H1 (cell line): Measurements from ENCODE around the gene ACAD10. TPM values are rescaled to one million over a fixed set of nuclear protein-coding genes. Genes with fewer than 3 reads are reported as not detected.

Source experiments
- CTCF ChIA-PET: fragments of 300-600 bp; sonication (Branson Sonifier 250); formaldehyde crosslinking; loops from one replicate; lab custom pipeline; 2021; ENCODE audit not compliant: partially characterized antibody; lab: Charles Lee
- POLR2A ChIA-PET: fragments of 300-600 bp; sonication (Branson Sonifier 250); formaldehyde crosslinking; loops from one replicate; lab custom pipeline; 2021; ENCODE audit warnings: inconsistent platforms; ENCODE audit not compliant: partially characterized antibody; lab: Charles Lee
- DNase-seq, 2 experiments: peaks; one replicate each; pipeline versions ENCODE4 v3.0.0 to v3.0.0-alpha.2; 2010 to 2022; ENCODE audit warnings: low spot score in 2 of 2, low read depth in 1 of 2, mixed read lengths in 1 of 2
- FAIRE-seq: peaks from 2 replicates; lab custom pipeline; 2011; peaks lifted over from hg19 to GRCh38; lab: Jason Lieb, UNC
- H2AFZ ChIP-seq: 2 replicates; pipeline ENCODE4 v1.8.1; 2012; ENCODE audit warnings: low read length, inconsistent platforms
- H2AK5ac ChIP-seq: 2 replicates; pipeline ENCODE4 v1.6.1; 2013; ENCODE audit warnings: low read depth, low read length
- H2BK120ac ChIP-seq: replicated peaks from 2 replicates; pipeline ENCODE3; 2013; ENCODE audit warnings: low read depth, low read length, inconsistent platforms
- H2BK12ac ChIP-seq: 2 replicates; pipeline ENCODE4 v1.6.1; 2013; ENCODE audit warnings: low read depth, low read length
- H2BK15ac ChIP-seq: 2 replicates; pipeline ENCODE4 v1.6.1; 2013; ENCODE audit warnings: low read length
- H2BK20ac ChIP-seq: 2 replicates; pipeline ENCODE4 v1.6.1; 2013; ENCODE audit warnings: low read length
- H2BK5ac ChIP-seq: 2 replicates; pipeline ENCODE4 v1.6.1; 2013; ENCODE audit warnings: low read depth, low read length
- H3K14ac ChIP-seq: 2 replicates; pipeline ENCODE4 v1.6.1; 2013; ENCODE audit warnings: inconsistent platforms; ENCODE audit not compliant: insufficient read length
- H3K18ac ChIP-seq: 2 replicates; pipeline ENCODE4 v1.6.1; 2013; ENCODE audit warnings: low read length; ENCODE audit errors: extremely low read depth
- H3K23ac ChIP-seq: 2 replicates; pipeline ENCODE4 v1.6.1; 2013; ENCODE audit warnings: inconsistent platforms; ENCODE audit not compliant: insufficient read length
- H3K23me2 ChIP-seq: 2 replicates; pipeline ENCODE4 v1.6.1; 2013; ENCODE audit warnings: low read depth, low read length
- H3K27ac ChIP-seq: 2 replicates; pipeline ENCODE4 v1.6.1; 2011; ENCODE audit warnings: low read depth, low read length, inconsistent platforms
- H3K27me3 ChIP-seq, 4 experiments: replicated peaks in 1 of 4; 1 replicate in 1 of 4; 2 replicates in 3 of 4; pipeline versions ENCODE4 v1.6.1 to v1.8.1; 2011 to 2013; ENCODE audit warnings: low read length in 3 of 4, mild to moderate bottlenecking in 3 of 4, inconsistent platforms in 2 of 4, mixed read lengths in 2 of 4, moderate library complexity in 1 of 4; ENCODE audit not compliant: control insufficient read depth in 3 of 4, insufficient read depth in 3 of 4; ENCODE audit errors: extremely low read depth in 1 of 4
- H3K36me3 ChIP-seq, 4 experiments: 2 replicates each; pipeline versions ENCODE4 v1.6.1 to v1.8.1; 2011 to 2013; ENCODE audit warnings: mild to moderate bottlenecking in 4 of 4, low read length in 3 of 4, moderate library complexity in 2 of 4, control low read depth in 1 of 4, inconsistent platforms in 1 of 4; ENCODE audit not compliant: insufficient read depth in 4 of 4, control insufficient read depth in 2 of 4
- H3K4ac ChIP-seq: replicated peaks from 2 replicates; pipeline ENCODE3; 2013; ENCODE audit warnings: low read length, low read depth, mixed read lengths, inconsistent platforms; ENCODE audit not compliant: insufficient read length
- H3K4me1 ChIP-seq, 4 experiments: replicated peaks in 1 of 4; 1 replicate in 1 of 4; 2 replicates in 3 of 4; pipeline versions ENCODE4 v1.6.1 to v1.8.1; 2011 to 2013; ENCODE audit warnings: low read length in 3 of 4, inconsistent platforms in 2 of 4, mixed read lengths in 1 of 4; ENCODE audit not compliant: insufficient read depth in 4 of 4, control insufficient read depth in 3 of 4
- H3K4me2 ChIP-seq, 2 experiments: 2 replicates each; pipeline versions ENCODE4 v1.6.1 to v1.8.1; 2011 to 2013; ENCODE audit warnings: low read depth in 2 of 2, low read length in 2 of 2, control low read depth in 1 of 2, inconsistent platforms in 1 of 2, mild to moderate bottlenecking in 1 of 2; ENCODE audit not compliant: insufficient read depth in 1 of 2
- H3K4me3 ChIP-seq, 4 experiments: fragments of 200-600, 300-600 bp in 1 of 4; sonication (generic), shearing (Covaris generic), sonication (Bioruptor Twin) in 1 of 4; 2 replicates each; pipeline versions ENCODE4 v1.5.1 to v1.8.1; 2011 to 2016; ENCODE audit warnings: low read length in 4 of 4, low read depth in 3 of 4, control low read depth in 2 of 4, inconsistent platforms in 2 of 4, mild to moderate bottlenecking in 2 of 4, mixed read lengths in 1 of 4, moderate library complexity in 1 of 4; ENCODE audit not compliant: insufficient read depth in 2 of 4; ENCODE audit errors: extremely low read depth in 1 of 4
- H3K56ac ChIP-seq: replicated peaks from 2 replicates; pipeline ENCODE3; 2013; ENCODE audit warnings: low read depth, mild to moderate bottlenecking, mixed read lengths, low read length, inconsistent platforms; ENCODE audit not compliant: insufficient read length
- H3K79me1 ChIP-seq: 2 replicates; pipeline ENCODE4 v1.6.1; 2013; ENCODE audit warnings: low read depth, low read length, control low read depth
- H3K79me2 ChIP-seq, 2 experiments: 2 replicates each; pipeline versions ENCODE4 v1.6.1 to v1.8.1; 2012 to 2013; ENCODE audit warnings: low read length in 2 of 2, mild to moderate bottlenecking in 2 of 2, inconsistent platforms in 1 of 2; ENCODE audit not compliant: insufficient read depth in 2 of 2, control insufficient read depth in 1 of 2
- H3K9ac ChIP-seq, 4 experiments: replicated peaks in 1 of 4; 1 replicate in 1 of 4; 2 replicates in 3 of 4; pipeline versions ENCODE4 v1.6.1 to v1.8.1; 2011 to 2013; ENCODE audit warnings: low read depth in 3 of 4, low read length in 3 of 4, control low read depth in 2 of 4, mild to moderate bottlenecking in 2 of 4, moderate library complexity in 2 of 4, inconsistent platforms in 1 of 4; ENCODE audit errors: extremely low read depth in 1 of 4
- H3K9me3 ChIP-seq, 2 experiments: 2 replicates each; pipeline versions ENCODE4 v1.6.1 to v1.8.1; 2012 to 2013; ENCODE audit warnings: mild to moderate bottlenecking in 2 of 2, moderate library complexity in 2 of 2, control low read depth in 1 of 2, inconsistent platforms in 1 of 2, low read depth in 1 of 2, low read length in 1 of 2, mixed read lengths in 1 of 2; ENCODE audit not compliant: insufficient read depth in 2 of 2
- H4K20me1 ChIP-seq, 2 experiments: replicated peaks in 1 of 2; 2 replicates each; pipeline versions ENCODE3 to v1.8.1; 2011 to 2013; ENCODE audit warnings: inconsistent platforms in 2 of 2, low read length in 2 of 2, mild to moderate bottlenecking in 1 of 2; ENCODE audit not compliant: insufficient read depth in 2 of 2, control insufficient read depth in 1 of 2
- H4K5ac ChIP-seq: 2 replicates; pipeline ENCODE4 v1.6.1; 2013; ENCODE audit warnings: low read length, low read depth, mixed read lengths, inconsistent platforms; ENCODE audit not compliant: insufficient read length
- H4K8ac ChIP-seq: 2 replicates; pipeline ENCODE4 v1.8.0; 2013; ENCODE audit warnings: mild to moderate bottlenecking, moderate library complexity, low read length, inconsistent platforms; ENCODE audit not compliant: insufficient read depth; ENCODE audit errors: extremely low read depth
- H4K91ac ChIP-seq: replicated peaks from 2 replicates; pipeline ENCODE3; 2013; ENCODE audit warnings: low read length, mixed read lengths, inconsistent platforms; ENCODE audit not compliant: insufficient read length
- CHD2 ChIP-seq: IDR thresholded peaks from 2 replicates; pipeline ENCODE4 v1.6.1; 2012; ENCODE audit warnings: low read length, improper control_type of control experiment
- JUN ChIP-seq: IDR thresholded peaks from 2 replicates; pipeline ENCODE4 v1.6.1; 2011; ENCODE audit warnings: low read depth, mild to moderate bottlenecking, improper control_type of control experiment, low read length
- KDM1A ChIP-seq: fragments of 200-600, 300-600 bp; sonication (generic); IDR thresholded peaks from 2 replicates; pipeline ENCODE4 v1.7.1; 2016; ENCODE audit warnings: mild to moderate bottlenecking, low read length, borderline replicate concordance
- NANOG ChIP-seq: IDR thresholded peaks from 2 replicates; pipeline ENCODE4 v1.6.1; 2011; ENCODE audit warnings: low read length, low read depth, mild to moderate bottlenecking, inconsistent platforms; ENCODE audit not compliant: insufficient read depth, poor library complexity, severe bottlenecking
- NRF1 ChIP-seq: IDR thresholded peaks from 2 replicates; pipeline ENCODE4 v1.6.1; 2011; ENCODE audit warnings: mild to moderate bottlenecking, low read depth, low read length, improper control_type of control experiment
- POLR2AphosphoS5 ChIP-seq: IDR thresholded peaks from 2 replicates; pipeline ENCODE4 v1.6.1; 2011; ENCODE audit warnings: low read depth, low read length
- RNF2 ChIP-seq: fragments of 200-900, 300-1000 bp; sonication (generic); IDR thresholded peaks from 2 replicates; pipeline ENCODE4 v1.7.1; 2016; ENCODE audit warnings: borderline replicate concordance, low read depth, mild to moderate bottlenecking, antibody characterized with exemption, low read length; ENCODE audit not compliant: poor library complexity, severe bottlenecking; ENCODE audit errors: missing control alignments
- SIRT6 ChIP-seq: IDR thresholded peaks from one replicate; pipeline ENCODE4 v1.7.1; 2012; ENCODE audit warnings: low read length, inconsistent platforms
- SP1 ChIP-seq: IDR thresholded peaks from 2 replicates; pipeline ENCODE4 v1.6.1; 2011; ENCODE audit warnings: low read depth, low read length
- SRF ChIP-seq: IDR thresholded peaks from 2 replicates; pipeline ENCODE4 v1.6.1; 2011; ENCODE audit warnings: mild to moderate bottlenecking, low read depth, low read length, moderate library complexity
- YY1 ChIP-seq: IDR thresholded peaks from 2 replicates; pipeline ENCODE4 v1.6.1; 2011; ENCODE audit warnings: low read depth, mild to moderate bottlenecking, low read length
- WGBS, 2 experiments: shearing (Covaris generic) in 1 of 2; methylation state at CpG; one replicate each; pipeline versions ENCODE4 v1.1.6 to v1.1.7; 2013 to 2015; ENCODE audit warnings: low lambda C conversion rate in 2 of 2, mixed read lengths in 2 of 2, inconsistent platforms in 1 of 2, low coverage in 1 of 2, missing lambda C conversion rate in 1 of 2; ENCODE audit not compliant: insufficient replicate concordance in 2 of 2, insufficient coverage in 1 of 2, insufficient read length in 1 of 2; ENCODE audit errors: extremely low coverage in 1 of 2, missing lambda C conversion rate in 1 of 2; 5-methylcytosine and 5-hydroxymethylcytosine counted together
- polyA plus RNA-seq, 7 experiments: library from polyadenylated mRNA; depleted of rRNA in 3 of 7; stranded (reverse) in 5 of 7; unstranded in 2 of 7; fragments of >200 nt in 5 of 7; fragments of 200-250 nt in 2 of 7; gene quantifications; 1 replicate in 5 of 7; 2 replicates in 1 of 7; 4 replicates in 1 of 7; pipeline versions ENCODE4 v1.2.1 to v1.2.3, GENCODE V29; 2011 to 2013; ENCODE audit warnings: missing spikeins in 2 of 7, mixed read lengths in 2 of 7
- total RNA-seq: library from RNA; stranded (reverse); fragmentation: NEBNext Ultra II Directional; extraction: Animal tissue kit (Norgen Biotek cat#: 25700); gene quantifications from 2 replicates; pipeline ENCODE4 v1.2.1, GENCODE V29; 2021

Gene ACAD10
- total and polyA plus RNA-seq, 2 of the 8 experiments (the other 6 are each of a cell fraction or from before 2014, with no cell fraction given), result 17.3 to 23.3 TPM

GRCh38 chr12:111792155-111792855 lies 106.5 kb downstream of the ACAD10 start:
- Histone ChIP-seq H3K23me2 (no peaks in the 10 kb centered on the region), H3K9ac (no peak overlapping the region), H3K79me1 (no peaks in the 10 kb centered on the region), H4K8ac (no peak overlapping the region), H3K79me2 (no peaks in the 10 kb centered on the region), H2AFZ (no peak overlapping the region), H4K20me1 (peaks cover 0 to 3% of the 10 kb centered on the region in 2 experiments), H3K23ac (no peak overlapping the region), H2AK5ac (no peak overlapping the region), H3K27me3 (no peaks in the 10 kb centered on the region), H4K5ac (no peak overlapping the region), H3K18ac (no peak overlapping the region), H3K4ac (no peak overlapping the region), H3K56ac (no peak overlapping the region), H3K4me2 (no peak overlapping the region), H3K4me3 (no peak overlapping the region), H3K36me3 (peaks cover 3 to 23% (median 17%) of the 10 kb centered on the region in 4 experiments; a peak in 7 of 8 replicates), H2BK12ac (no peak overlapping the region), H3K14ac (no peak overlapping the region), H4K91ac (no peak overlapping the region), H3K27ac (no peak overlapping the region), H3K9me3 (no peaks in the 10 kb centered on the region), H2BK15ac (no peak overlapping the region), H2BK20ac (no peak overlapping the region), H3K4me1 (no peaks in the 10 kb centered on the region), H2BK120ac (no peak overlapping the region), H2BK5ac (no peak overlapping the region)
- ChIA-PET CTCF (interaction anchor here (0.6 to 11.1 kb wide), 6 partner anchors 14 to 47 kb away, joined by 3 to 90 read pairs (median 3); no protein-coding TSS in a partner anchor), POLR2A (interaction anchor here (0.6 to 2.4 kb wide), 5 partner anchors 11 to 190 kb away, joined by 3 to 5 read pairs (median 4); partner anchors contain the start of gene ALDH2)
- FAIRE-seq, result no peak
- DNase-seq, result no peak
- 91% methylated on average over 27 of the region's 27 CpGs; no CpG with 5 or more reads in 1 of the 2 experiments for WGBS, 2 experiments
- TF ChIP-seq KDM1A (no peak), NANOG (no peak), SP1 (no peak), POLR2AphosphoS5 (no peak), YY1 (no peak), CHD2 (no peak), SIRT6 (no peak), JUN (no peak), SRF (no peak), NRF1 (no peak), RNF2 (no peak)
